GM10847 (cell line): Measurements from ENCODE around the gene PTPRD.

Experiments used
- POLR2A ChIP-seq: IDR thresholded peaks from 2 replicates; pipeline ENCODE4 v1.6.1; 2011; ENCODE audit not compliant: insufficient read length; ENCODE audit errors: extremely low read depth

PTPRD gene

DNA sequence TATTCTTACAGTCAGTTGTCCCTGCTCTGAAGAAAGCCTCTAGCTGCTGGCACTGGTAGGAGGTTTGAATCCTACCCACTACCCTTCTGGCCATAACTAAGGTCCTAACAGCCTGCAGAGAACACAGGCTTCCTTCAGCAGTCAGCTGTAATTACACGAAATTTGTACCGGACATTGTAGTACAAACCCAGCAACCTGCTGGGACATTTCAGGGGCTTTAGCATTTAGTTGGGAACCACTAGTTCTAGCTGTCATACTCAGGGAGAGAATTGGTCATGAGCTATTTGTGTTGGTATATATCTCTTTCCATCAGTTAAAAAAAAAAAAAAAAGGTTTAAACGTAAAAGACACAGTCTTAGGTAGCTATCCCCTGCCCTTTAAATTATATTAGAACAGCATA, 1743.0 kb downstream of the PTPRD start:
- no peak for TF ChIP-seq POLR2A

DNA sequence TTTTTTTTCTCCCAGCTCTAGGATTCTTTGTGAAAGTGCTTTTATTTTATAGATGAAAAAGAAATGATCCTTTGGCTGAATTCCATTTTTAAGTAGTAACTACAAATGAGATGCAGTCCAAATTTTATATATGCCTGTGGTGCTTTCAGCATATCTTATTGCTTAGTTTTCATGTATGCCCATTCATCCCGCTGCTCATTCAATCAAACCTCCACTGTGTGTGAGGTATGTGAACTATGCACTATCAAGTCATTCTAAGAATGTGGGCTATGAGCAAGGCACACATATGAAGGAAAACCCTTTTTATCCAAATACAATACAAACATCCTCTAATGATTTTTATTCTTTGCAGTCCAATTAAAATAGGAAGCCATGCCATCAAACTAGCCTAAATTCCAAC, 1744.2 kb downstream of the PTPRD start:
- no peak for TF ChIP-seq POLR2A

DNA sequence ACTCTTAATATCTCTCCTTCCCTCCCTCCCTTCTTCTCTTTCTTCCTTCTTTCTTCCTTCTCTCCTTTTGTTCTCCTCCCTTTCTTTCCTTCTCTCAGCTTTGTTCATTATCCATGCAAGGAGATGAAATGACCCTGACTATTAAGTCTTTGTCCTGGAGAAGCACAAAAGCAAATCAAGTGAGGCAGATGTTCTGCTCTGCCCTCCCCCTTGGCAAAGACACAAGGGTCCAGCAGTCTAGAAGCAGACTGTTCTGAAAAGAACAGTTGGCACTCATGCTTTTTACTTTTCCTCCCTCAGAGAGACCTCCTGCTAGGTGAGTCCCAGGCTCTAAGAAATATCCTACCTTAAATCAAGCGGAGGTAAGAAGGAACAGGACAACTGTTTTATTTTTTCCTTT, 1745.7 kb downstream of the PTPRD start:
- TF ChIP-seq POLR2A = no peak

DNA sequence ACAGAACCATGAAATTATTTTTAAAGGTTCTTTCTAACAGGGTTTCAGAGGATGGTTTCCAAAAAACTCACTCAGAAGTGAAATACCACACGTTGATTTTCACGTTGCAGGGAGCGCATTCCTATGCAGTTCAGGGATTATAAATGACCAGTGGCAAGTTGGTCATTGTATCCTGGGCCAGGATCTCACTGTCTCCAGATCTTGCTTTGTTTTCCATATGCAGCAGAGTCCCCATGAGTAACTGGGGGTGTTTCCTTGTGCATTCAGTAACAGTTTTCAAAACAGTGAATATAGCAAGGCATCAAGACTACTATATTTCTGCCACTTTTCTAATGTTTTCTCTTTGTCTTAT, 1748.3 kb downstream of the PTPRD start:
- TF ChIP-seq POLR2A = no peak

DNA sequence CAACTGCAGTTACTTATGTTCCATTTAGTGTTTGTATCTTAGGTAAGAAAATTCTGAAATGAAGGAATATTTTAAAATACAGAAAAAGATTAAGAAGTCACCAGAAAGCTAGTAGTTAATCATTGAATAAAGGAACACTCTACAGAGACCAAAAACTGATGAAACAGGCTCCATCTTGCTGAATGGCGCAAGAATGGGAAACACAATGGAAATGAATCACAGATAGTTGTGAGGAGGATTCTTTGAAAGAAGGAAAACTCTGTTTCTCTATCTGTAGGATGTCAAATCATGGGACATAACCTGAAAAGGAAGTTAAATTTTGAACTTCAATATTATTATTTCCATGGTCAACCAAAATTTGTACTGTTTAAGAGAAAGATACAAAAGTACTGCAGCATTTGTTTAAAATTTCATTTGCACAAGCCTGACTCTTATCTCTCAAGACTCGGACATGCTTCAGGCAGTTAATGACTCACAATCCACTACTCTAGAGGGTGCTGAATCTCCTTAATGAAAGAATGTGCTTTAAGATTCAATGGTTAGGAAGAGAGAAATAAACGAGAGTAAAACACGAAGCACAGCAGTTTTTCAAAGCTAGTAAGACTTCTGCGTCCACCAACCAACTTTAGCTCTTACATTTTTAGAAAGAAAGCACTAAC, 1748.8 kb downstream of the PTPRD start:
- TF ChIP-seq POLR2A = no peak

DNA sequence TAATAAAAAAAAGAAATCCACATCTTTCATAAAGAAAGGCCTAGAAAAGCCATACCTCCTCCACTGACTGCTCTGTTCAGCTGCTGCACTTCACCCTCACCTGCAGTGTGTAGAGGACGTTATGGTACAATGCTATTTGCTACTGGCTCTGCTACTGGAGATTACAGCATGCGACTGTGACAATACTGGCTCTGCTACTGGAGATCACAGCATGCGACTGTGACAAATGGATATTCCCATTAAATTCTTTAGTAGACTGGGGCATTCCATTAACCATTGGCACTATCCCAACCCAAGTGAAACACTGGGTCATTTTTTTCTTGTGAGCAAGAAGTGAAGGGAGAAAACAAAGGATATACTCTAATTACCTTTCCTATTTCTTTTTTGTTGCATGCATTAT, 1749.7 kb downstream of the PTPRD start:
- TF ChIP-seq POLR2A = no peak

DNA sequence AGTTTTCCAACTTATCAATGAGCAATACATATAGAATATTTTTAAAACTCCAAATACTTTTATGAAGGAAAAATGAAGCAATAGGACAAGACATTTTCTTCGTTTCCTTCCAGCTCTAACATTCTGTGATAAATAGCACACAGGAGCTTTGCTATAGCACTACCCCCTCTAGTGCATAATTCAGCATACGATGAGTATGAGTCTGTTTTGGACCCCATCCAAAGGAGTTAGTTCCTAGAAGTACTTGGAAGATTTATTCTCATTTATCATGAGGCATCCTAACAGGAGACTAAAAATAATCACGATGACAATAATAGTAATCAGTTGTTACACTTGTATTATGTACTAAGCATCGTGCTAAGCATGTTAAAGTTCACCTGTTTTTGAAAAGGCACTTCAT, 1751.9 kb downstream of the PTPRD start:
- no peak for TF ChIP-seq POLR2A

DNA sequence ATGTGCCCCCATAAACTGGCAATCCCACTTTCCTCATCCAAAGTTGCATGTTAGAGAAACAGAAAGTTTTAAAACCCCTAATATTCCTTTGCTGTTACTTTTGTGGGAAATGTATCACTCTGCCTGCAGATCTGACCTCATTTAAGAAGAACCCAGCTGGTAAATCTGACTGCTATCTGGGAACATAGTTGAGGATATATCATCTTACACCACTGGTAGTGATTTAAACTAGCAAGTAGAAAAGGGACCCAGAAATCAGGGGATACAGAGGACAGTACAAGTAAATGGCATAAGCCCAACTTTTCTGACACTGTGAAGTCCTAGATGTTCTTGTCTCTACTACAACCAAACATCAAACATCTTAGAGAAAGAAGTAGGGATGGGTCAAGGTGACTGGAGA, 1752.7 kb downstream of the PTPRD start:
- TF ChIP-seq POLR2A = no peak

DNA sequence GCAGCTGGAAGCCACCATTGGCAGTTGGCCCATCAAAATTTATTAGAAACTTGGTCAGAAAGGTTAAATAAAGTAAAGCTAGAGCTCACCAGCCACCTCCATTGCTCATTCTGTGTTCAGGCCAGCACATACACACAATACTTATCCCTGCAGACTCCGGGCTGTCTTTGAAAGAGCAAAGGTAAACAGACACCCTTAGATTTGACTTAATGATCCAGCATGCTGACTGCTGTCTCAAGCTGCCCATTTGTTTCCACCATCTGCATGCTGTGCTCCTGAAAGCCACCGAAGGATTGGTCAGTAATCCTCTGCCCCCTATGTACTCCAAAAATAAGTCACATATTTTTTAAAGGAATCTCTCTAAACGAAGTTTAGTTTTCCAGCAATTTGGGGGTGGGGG, 1753.4 kb downstream of the PTPRD start:
- TF ChIP-seq POLR2A = no peak

DNA sequence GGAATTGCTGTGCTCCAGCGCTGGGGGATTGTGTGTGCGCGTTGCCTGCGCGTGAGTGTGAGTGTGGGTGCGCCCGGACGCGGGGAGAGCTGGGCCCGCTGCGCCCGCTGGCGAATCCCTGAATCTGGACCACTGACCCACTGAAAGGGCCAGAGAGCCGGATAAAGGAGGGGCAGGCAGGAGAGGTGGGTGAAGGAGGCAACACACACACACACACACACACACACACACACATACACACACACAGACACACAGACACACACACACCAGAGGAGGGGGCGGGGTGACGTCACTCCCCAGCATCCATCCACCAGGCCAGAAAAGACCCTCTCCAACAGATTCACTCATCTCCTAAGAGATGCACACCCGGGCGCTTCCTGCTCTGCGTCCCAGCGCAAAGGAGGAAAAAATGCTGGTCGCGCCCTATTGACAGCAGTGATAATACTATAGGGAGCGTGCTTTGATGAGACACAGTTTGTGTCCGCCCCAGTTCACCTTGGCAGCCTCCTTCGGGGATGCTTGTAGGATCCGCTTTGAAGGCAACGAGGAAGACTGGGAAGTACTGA, 1754.1 kb downstream of the PTPRD start:
- no peak for TF ChIP-seq POLR2A

DNA sequence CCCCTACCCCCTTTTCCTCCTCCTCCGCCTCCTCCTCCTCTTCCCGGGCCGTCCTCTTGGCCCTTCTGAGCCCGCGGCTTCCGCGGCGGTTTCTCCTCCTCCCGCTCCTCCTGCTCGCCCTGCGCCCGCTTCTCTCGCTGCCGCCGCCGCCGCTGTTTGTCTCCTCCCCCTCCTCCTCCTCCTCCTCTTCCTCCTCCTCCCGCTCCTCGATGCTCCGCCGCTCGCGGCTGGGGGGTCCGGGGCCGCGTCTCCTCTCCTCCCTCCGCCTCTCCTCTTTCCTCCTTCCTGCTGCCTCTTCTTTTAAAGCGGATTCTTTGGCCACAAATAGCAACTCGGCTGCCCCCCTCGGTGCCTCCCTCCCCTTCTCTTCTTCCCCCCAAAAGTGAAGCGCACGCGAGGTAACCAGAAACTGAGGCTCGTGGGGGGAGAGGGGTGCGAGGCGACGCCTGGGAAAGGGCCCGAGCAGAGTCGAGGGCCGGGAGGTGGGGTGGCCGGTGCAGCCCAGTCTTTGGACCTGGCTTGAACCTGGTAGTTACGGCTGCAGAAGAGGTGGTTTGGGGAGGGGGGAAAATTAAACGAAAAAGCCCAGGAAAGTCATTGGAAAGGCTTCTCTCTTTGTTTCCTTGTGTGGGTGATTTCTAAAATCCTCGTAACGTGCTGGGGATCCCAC, 1754.7 kb downstream of the PTPRD start:
- TF ChIP-seq POLR2A = no peak

DNA sequence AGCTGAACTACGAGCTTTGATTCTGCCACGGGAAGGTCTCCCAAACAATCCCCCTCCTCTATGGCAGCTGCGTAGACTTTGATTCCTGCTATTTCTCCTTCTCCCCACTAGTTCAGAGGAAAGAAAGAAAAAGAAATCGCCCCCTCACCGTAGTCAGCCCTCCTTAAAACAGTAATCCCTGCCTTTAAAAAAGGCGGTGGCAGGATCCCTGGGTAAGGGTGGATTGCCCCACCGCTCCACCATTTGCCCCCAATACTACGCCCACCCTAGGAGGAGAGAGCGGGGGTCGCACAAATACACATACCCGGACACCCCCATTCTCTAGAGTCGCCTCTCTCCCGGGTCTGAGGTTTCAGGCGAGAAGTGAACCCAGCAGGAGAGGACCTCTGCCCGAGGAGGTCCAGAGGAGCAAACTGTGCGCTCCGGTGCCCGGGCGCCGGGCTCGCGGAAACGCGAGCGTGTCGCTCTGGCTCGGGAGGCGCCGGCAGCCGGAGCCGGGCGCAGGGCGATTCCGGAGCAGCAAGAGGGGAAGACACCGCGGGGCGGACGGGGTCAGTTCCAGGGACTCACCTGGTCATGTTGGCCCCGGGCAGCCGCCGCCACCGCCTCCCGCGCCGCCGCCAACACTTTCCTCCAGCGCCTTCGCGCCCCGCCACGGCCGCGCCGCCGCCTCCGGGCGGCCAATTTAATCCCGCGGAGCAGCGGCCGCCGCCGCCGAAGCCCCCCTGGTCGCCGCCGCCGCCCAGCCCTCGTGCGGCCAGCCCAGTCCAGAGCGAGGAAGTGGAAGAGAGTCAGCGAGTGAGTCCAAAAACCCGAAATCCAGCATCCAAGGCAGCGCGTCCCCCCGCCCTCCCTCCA, 1755.5 kb downstream of the PTPRD start:
- TF ChIP-seq POLR2A = no peak

DNA sequence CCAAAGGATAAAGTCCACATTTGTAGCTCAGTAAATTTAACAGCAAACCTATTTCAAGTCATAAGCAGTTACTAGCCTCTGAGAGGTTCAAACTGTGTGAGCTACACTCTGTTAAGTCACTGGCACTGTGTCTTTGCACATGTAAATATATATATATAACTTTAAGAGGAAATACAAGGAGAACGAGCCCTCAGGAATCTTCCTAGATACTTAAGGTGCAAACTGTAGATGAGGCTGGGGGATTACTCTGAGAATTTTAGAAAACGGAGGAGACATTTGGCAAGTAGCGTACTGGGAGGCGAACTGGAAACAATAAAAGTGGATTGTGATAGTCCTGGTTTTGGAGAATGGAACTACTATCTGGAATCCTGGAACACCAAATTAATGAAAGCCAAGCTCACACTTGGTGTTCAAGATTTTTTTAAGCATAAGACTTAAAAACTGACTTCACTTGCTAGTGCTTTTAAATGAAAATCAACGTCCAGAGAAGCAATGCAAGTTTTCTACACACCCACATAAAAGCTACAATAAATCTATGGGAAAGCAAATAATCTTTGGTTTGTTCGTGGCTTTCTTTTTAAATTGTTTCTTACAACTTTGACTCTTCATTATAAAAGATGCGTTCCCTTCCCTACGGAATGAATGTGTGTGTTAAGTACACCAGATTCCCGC, 1756.3 kb downstream of the PTPRD start:
- TF ChIP-seq POLR2A = no peak

DNA sequence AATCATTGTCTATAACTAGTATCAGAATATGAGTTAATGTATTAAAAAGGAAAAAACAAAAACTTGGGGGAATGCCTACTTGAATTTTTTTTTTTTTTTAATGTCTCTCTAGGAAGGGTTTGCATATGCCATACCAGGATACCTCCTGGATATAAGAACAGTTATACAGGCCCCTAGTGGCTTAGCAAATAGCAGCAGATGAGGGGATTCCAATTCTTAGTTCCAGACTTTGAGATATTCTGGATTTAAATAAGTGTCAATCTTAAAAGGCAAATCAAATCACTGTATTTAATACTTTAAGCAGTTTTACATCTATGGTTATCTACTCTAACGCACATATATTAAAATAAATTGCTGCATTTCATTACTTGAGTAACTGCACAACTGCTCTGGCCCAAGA, 1757.8 kb downstream of the PTPRD start:
- TF ChIP-seq POLR2A = no peak

DNA sequence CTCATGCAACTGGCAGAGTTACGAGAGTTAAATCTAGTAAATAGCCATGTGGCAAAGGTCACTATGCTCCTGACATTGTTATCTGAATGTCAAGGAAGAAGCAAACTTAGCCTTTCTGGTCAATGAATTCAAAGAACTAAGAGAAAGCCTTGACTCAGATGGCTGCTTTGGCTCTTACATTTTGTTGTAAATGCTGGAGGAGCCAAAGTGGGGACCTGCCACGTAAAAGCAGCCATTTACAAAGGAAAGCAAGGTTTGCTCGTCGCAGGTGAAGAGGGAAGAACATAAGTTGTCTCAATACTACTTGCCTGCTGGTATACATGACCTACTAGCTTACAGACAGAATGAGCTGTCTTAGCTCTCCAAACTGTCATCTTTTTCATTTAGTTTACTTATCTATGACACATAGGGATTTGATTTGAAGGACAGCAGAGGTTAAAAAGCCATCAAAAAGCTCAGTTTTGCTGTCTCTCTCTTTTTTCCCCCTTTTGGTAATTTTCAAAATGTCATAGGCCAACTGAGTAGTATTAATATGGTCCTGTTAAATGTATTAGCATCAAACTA, 1760.4 kb downstream of the PTPRD start:
- no peak for TF ChIP-seq POLR2A

DNA sequence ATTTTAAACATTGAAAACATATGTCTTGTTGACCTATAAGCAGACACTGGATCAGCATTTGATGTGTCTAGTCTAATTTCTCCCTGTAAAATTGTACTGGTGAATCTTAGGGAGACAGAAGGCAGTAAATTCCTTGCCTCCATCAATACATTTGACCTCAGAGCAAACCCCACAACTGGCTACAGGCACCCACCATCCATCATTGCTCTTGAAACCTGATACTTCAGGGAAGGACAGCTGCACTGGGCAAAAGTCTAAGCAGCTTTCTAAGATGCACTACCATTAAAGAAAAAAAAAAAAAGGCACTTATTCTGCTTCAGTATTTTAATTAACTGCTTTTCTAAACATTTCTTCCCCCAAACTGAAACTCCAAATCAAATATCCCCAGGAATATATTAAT, 1761.9 kb downstream of the PTPRD start:
- TF ChIP-seq POLR2A = no peak

DNA sequence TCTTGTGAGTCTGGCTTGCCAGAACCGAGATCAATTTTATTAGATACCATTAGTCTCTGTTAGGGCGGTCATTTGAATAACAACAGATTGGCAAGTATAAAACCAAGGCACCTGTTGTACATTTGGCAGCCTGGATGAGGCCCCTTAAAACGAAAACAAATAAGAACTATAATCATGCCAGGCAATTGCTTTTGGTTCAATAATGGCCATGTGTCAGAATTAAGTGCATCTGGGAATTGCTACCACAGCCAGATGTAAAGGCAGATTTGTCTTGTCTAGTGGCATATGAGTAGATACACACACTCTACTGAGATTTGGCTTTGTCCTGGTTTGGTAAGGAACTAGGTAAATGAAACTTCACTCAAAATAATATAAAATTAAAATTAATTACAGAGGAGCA, 1767.0 kb downstream of the PTPRD start:
- no peak for TF ChIP-seq POLR2A
